ENCODE measurements around the gene CD84.
"Not testable (repeated sequence)": the region's sequence is repeated elsewhere in the genome, so short reads cannot be mapped to it uniquely, and the experiment has no call there.

Gene CD84

GRCh38 chr1:160569806-160570205 is 9.5 kb downstream of the CD84 start:
- no peak for DNase-seq (ENCODE audit: low read depth)

DNA sequence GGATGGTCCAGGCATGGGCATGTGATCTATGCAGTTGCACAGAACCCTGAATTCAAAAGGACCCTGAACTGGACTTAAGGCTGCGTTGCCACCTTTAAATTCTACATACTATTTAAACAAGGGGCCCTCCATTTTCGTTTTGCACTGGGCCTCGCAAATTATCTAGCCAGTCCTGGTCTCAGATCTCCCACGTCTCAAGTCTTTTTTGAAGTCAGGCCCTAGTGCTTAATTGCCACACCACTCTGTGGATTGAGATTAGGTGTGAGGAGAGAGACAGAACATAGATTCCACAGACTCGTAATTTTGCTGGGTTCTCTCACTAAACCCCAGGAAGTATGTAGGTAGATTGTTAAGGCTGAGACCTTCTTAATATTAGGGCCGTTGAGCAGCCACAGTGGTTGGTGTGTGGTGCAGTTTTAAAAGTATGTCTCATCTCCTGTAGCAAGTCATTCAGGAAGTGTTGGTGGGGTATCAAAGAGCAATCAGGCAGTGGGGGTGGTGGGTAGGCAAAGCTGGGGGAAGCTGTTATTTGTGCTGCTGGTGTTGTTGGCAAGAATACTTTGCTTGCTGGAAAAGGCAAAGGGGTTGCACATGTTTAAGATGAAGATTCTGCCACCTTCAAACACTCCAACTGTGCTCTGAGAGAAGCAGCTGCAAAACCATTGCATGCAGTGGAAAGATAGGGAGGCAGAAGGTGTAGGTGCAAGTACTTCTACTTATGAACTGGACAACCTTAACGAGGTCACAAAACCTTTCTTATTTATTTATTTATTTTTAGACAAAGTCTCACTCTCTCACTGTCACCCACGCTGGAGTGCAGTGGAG is 11.2 kb downstream of the CD84 start:
- DNase-seq (ENCODE audit: low read depth): peak; percentile 38

DNA sequence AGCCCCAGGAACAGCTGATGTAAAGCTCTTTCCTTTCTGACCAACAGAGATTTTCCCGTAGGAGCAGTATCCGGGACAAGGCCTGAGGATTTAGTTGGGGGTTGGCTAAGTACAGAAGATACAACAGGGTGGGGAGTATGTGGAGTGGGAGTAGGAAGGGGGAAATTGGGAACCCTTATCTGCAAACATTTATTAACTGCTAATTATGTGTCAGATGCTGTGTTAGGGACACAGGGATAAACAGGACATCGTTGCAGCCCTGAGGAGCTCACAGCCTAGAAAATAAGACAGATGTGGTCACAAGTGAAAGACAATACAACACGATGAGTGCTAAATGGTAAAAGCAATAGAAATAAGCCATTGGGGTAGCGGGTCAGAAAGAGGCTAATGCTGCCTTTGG is 12.0 kb downstream of the CD84 start:
- no peak for DNase-seq (ENCODE audit: low read depth)

DNA sequence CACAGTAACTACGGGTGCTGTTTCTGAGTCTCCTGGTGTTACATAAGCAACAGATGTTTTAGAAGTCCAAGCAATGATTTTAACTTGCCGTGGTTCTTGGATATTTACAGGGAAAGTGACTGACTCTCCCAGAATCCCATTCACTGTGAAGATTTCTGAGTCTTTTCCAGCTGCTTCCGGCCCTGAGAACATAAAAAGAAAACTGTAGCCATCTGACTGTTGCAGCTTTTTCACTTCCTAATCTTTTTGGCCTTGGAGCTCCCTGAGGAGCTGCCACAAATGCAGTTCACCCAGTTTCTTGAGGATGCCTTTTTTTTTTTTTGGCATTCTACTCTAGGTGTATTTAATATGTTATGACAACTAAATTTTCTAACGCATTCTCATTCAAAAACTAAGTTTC is 13.7 kb downstream of the CD84 start:
- DNase-seq (ENCODE audit: low read depth): no peak

DNA sequence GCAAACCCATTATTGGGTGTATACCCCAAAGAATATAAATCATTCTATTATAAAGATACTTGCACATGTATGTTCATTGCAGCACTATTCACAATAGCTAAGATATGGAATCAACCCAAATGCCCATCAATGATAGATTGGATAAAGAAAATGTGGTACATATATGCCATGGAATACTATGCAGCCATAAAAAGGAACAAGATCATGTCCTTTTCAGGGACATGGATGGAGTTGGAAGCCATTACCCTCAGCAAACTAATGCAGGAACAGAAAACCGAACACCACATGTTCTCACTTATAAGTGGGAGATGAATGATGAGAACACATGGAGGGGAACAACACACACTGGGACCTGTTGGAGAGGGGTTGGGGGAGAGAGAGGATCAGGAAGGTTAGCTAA is 16.1 kb downstream of the CD84 start:
- DNase-seq (ENCODE audit: low read depth): not testable (repeated sequence)

- DNase-seq (ENCODE audit: low read depth): not testable (repeated sequence)
These were observed 16.6 kb downstream of the CD84 start for GRCh38 chr1:160562745-160563144.

GRCh38 chr1:160560806-160561205 is 18.5 kb downstream of the CD84 start:
- no peak for DNase-seq (ENCODE audit: low read depth)

DNA sequence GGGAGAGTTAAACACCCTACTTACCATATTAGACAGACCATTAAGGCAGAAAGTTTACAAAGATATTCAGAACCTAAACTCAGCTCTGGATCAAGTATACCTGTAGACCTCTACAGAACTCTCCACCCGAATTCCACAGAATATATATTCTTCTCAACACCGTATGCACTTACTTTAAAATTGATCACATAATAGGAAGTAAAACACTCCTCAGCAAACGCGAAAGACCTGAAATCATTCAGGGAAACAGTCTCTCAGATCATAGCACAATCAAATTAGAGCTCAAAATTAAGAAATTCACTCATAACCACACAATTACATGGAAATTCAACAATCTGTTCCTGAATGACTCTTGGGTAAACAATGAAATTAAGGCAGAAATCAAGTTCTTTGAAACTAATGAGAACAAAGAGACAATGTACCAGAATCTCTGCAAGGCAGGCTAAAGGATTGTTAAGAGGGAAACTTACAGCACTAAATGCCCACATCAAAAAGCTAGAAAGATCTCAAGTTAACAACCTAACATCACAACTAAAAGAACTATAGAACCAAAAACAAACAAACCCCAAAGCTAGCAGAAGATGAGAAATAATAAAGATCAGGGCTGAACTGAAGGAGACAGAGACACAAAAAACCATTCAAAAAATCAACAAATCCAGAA is 19.1 kb downstream of the CD84 start:
- no peak for DNase-seq (ENCODE audit: low read depth)

DNA sequence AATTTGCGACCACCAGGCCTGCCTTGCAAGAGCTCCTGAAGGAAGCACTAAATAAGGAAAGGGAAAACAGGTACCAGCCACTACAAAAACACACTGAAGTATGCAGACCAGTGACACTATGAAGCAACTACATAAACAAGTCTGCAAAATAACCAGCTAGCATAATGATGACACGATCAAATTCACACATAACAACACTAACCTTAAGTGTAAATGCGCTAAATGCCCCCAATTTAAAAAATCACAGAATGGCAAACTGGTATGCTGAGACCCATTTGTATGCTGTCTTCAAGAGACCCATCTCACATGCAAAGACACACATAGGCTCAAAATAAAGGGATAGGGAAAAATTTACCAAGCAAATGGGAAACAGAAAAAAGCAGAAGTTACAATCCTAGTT is 19.9 kb downstream of the CD84 start:
- not testable (repeated sequence) for DNase-seq (ENCODE audit: low read depth)

- DNase-seq (ENCODE audit: low read depth): no peak
These were observed 20.5 kb downstream of the CD84 start for GRCh38 chr1:160558660-160559380.

GRCh38 chr1:160553778-160554177 is 25.5 kb downstream of the CD84 start:
- no peak for DNase-seq (ENCODE audit: low read depth)

DNA sequence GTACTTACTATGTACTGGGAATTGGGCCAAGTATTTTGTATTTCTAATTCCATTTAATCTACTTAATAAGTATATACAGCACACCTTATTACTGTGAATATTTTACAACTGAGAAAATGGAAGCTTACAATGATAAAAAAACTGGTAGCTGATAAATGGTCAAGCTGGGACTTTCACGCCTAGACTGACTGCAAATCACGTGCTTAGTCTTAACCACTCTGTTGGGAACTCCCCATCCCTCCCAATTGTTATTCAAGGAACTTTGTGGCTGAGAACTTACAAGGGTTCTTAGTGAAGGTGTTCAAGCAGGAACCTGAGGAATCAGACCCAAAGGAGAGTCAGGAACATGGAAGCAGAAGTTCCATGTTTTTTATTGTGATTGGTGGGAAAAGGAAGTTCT is 26.9 kb downstream of the CD84 start:
- no peak for DNase-seq (ENCODE audit: low read depth)

DNA sequence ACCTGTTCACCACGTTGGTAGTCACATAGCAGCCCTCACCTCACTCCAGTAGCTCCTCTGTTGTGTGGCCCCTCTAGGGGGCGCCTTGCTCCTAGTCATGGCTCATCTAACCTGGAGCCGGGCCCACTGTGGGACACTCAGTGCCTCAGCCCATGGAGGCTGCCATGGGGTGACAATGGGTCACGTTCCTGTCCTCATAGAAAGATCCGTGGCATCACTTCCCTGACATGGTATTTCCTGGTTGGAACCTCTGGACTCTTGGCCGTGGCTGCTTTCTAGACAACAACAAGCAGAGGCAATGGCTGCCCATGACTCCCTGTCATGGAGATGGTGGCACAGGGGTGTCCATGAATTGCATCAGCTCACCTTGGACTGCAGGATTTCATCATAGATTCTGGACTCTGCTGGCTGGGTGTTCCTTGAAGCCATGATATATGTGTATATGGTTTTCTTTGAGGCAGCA is 28.7 kb downstream of the CD84 start:
- DNase-seq (ENCODE audit: low read depth): peak; percentile 33

DNA sequence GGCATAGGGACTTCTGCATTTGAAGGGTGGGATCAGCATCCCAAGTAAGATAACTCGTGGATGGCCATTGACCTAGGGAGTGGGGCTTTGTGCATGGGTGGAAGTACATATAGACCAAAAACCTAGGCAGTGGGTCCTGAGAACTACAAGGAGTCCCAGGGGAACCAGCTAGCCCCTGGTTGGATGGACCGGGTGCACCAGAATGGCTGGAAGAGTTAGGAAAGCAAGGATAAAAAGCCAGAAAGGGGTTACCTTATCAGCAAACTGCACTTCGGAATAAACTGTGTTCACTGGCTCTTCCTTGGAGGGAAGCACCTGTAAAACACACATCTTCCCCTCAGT is 29.7 kb downstream of the CD84 start:
- no peak for DNase-seq (ENCODE audit: low read depth)

DNA sequence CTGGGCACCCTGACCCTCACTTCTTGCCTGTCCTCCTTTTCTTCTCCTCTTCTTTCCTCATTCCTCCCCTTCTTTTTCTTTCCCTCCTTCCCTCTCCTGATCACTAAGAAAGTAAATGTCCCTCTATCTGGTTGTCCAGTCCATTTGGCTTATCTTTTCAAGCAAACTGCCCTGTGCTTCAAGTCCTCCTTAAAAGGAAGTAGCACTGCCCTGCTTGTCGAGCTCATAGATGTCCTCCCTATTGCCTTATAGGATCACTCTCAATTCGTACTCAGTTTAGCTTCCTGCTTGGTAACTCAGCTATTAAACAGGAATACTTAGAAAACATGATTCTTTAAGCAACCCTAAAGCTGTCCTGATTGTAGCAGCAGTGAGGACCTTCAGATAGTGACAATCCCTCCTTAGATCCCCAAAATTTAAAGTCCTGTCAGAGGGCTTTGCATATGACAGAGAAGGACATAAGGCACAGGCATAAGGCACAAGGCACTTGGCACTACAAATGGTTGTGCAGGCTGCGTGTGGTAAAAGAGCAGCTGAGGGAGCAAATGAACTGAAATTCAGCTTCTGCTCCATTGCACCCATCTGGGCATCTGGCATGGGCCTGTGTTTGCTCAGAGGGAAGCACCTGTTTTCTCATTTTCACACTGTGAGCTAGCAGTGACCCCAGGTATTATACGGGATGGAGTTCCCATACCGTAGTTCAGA is 30.2 kb downstream of the CD84 start:
- no peak for DNase-seq (ENCODE audit: low read depth)

DNA sequence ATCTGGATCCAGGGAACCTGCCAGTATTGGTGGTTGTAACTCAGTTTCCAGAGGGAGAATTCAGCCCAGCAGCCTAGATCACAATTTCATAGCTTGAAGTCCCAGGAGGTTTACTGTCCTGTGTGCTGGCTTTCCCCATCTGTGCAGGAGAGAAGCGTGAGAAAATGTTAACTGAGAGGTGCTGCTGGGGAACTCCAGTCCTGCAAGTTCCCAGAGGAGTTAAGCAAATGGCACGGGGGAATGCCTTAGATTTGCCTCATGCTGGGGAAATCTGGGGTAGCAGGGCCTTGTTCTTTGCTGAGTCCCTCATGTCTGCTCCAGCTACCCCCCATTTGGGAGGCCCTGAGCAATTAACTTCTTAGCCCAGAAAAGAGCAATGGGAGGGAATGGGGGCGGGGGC is 31.1 kb downstream of the CD84 start:
- no peak for DNase-seq (ENCODE audit: low read depth)

GRCh38 chr1:160547422-160547821 is 31.9 kb downstream of the CD84 start:
- DNase-seq (ENCODE audit: low read depth): no peak

DNA sequence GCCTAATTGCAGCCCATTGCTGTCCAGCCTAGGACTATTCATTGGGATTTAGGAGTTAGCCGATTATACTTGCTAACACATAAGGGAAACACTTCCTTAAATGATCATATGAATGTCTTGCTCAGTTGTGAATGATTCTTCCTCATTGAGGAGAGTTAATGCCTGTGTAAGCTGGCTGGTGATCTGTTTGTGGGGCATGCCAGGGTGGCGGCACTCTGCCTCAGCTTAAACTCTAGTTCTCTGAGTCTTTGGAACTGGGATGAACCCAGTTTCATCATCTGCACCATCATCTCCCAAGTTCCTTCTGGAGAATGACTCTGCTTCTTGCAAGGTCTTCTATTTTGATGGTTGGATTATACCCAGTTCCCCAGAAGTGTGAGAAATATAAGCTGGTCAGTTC is 32.4 kb downstream of the CD84 start:
- no peak for DNase-seq (ENCODE audit: low read depth)

- no peak for DNase-seq (ENCODE audit: low read depth)
These were observed 34.6 kb downstream of the CD84 start for GRCh38 chr1:160544647-160545046.

DNA sequence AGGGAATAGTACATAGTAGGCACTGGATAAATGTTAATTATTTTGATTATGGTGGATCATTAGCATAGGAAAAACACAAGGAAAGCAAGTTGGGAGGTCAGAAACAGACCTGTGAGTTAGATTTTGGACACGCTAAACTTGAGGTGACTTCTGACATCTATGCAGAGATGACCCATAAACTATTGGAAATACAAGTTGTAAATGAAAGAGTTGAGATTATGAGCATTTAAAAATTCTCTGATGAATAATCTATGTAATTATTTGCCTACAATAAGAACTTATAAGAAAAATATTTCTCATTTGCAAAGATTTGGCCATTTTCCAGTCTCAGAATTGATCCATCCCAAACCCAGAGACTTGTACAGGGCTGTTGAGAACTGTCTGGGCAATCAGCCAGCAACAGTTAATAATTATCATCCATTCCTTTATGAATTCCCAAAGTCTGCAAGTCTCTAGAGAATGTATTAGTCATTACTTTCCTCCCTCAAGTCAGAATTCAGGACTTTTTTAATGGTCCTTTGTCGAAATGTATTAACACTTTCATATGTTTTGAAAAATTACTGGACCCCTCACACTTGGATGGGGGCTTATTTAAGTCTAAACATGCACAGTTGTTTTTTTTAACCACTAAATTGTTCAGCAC is 36.9 kb downstream of the CD84 start:
- DNase-seq (ENCODE audit: low read depth): no peak

DNA sequence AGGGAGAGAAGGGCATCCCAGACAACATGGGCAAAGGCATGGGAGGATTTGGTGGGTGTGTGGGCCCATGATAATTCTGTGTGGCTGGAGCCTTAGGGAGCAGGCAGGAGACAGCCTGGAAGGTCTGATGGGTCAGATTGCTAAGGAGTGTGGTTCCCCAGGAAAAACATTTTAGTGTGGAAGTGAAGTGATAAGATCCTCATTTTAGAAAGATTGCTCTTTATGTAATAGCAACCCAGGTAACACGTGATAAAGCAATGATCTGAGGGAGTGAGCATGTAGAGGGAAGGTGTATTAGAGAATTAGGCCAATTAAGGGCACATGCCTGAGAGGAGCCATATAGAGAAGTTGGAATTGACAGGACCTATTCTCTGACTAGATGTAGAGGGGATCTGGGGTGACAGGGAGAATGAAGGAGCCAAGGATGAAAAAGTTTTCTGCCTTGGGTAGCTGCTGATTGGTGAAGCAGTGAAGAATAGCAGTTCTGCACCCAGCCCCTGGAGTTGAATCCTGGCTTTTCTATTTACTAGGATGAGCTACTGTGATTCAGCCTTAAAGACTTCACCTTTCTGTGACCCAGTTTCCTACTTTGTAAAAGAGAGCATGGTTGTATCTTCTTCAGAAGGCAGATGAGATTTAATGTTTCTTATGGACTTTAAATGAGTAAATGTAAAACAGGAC is 37.5 kb downstream of the CD84 start:
- no peak for DNase-seq (ENCODE audit: low read depth)

Measured in stimulated activated CD8-positive, alpha-beta memory T cell treated with anti-CD3 and anti-CD28 coated beads, Interleukin-15, amount 100 ng/mL, for 1 hour (primary cell).